OCI-LY1 (cell line): ENCODE data around the gene SLC25A11.
A peak's percentile ranks its signal among the peaks of the same experiment; 100 is the strongest.

Experiments
- H2AFZ ChIP-seq: fragments of 200-600 bp; sonication (generic), shearing (Covaris generic); 2 replicates; pipeline ENCODE4 v1.6.0; 2014; ENCODE audit warnings: antibody characterized with exemption, mild to moderate bottlenecking, low read length
- H3F3A ChIP-seq: fragments of 200-600 bp; sonication (generic), shearing (Covaris generic); 2 replicates; pipeline ENCODE4 v1.6.0; 2014; ENCODE audit warnings: mild to moderate bottlenecking, antibody characterized with exemption, low read length, moderate library complexity; ENCODE audit not compliant: insufficient read depth
- H3K27ac ChIP-seq: fragments of 200-600 bp; sonication (generic); 2 replicates; pipeline ENCODE4 v1.5.1; 2014; ENCODE audit warnings: low read length, mixed run types, mild to moderate bottlenecking, low read depth; ENCODE audit not compliant: poor library complexity, severe bottlenecking
- H3K27me3 ChIP-seq: fragments of 200-600 bp; sonication (generic); 2 replicates; pipeline ENCODE4 v1.6.0; 2014; ENCODE audit warnings: antibody characterized with exemption, mild to moderate bottlenecking, low read length, moderate library complexity; ENCODE audit not compliant: insufficient read depth
- H3K36me3 ChIP-seq: fragments of 200-600 bp; sonication (generic); 2 replicates; pipeline ENCODE4 v1.6.1; 2014; ENCODE audit warnings: mild to moderate bottlenecking, antibody characterized with exemption, low read length, moderate library complexity, mixed read lengths; ENCODE audit not compliant: insufficient read depth
- H3K4me1 ChIP-seq: fragments of 200-600 bp; sonication (generic); 2 replicates; pipeline ENCODE4 v1.5.1; 2014; ENCODE audit warnings: mild to moderate bottlenecking, low read length, moderate library complexity; ENCODE audit not compliant: insufficient read depth, severe bottlenecking
- H3K4me2 ChIP-seq: fragments of 200-600 bp; sonication (generic), shearing (Covaris generic); 2 replicates; pipeline ENCODE4 v1.6.1; 2014; ENCODE audit warnings: low read length
- H3K4me3 ChIP-seq: fragments of 200-600 bp; sonication (generic); 2 replicates; pipeline ENCODE4 v1.5.1; 2014; ENCODE audit warnings: low read length, low read depth, mild to moderate bottlenecking, mixed read lengths; ENCODE audit not compliant: poor library complexity, severe bottlenecking
- H3K79me2 ChIP-seq: fragments of 200-600 bp; shearing (Covaris generic); 2 replicates; pipeline ENCODE4 v1.6.1; 2016; ENCODE audit warnings: mixed run types, low read length, mixed read lengths; ENCODE audit not compliant: insufficient read depth
- H3K9ac ChIP-seq: fragments of 200-600 bp; sonication (generic), shearing (Covaris generic); 2 replicates; pipeline ENCODE4 v1.6.1; 2014; ENCODE audit warnings: mild to moderate bottlenecking, low read length, mixed read lengths
- H3K9me2 ChIP-seq: fragments of 200-600 bp; sonication (generic), shearing (Covaris generic); 2 replicates; pipeline ENCODE4 v1.6.1; 2014; ENCODE audit warnings: low read depth, mild to moderate bottlenecking, low read length, mixed read lengths
- H3K9me3 ChIP-seq: fragments of 200-600 bp; shearing (Covaris generic); 2 replicates; pipeline ENCODE4 v1.6.1; 2014; ENCODE audit warnings: low read length, mixed read lengths
- H4K20me1 ChIP-seq: fragments of 200-600 bp; sonication (generic), shearing (Covaris generic); 2 replicates; pipeline ENCODE4 v1.6.0; 2016; ENCODE audit warnings: mild to moderate bottlenecking, low read length; ENCODE audit not compliant: insufficient read depth
- CTCF ChIP-seq: fragments of 200-600 bp; sonication (generic), shearing (Covaris generic); IDR thresholded peaks from 2 replicates; pipeline ENCODE4 v1.5.1; 2017; ENCODE audit warnings: mild to moderate bottlenecking, antibody characterized with exemption, low read length, moderate library complexity, mixed read lengths
- EZH2 ChIP-seq: fragments of 200-600 bp; sonication (generic), shearing (Covaris generic); IDR thresholded peaks from 2 replicates; pipeline ENCODE4 v1.8.0; 2017; ENCODE audit warnings: borderline replicate concordance, mixed run types, mild to moderate bottlenecking, antibody characterized with exemption, low read length, moderate library complexity, mixed read lengths

Gene SLC25A11

GRCh38 chr17:4939546-4939795 is 375 bp downstream of the SLC25A11 start:
- H3K4me2 ChIP-seq = peak overlapping the region; percentile 84
- H3K4me1 ChIP-seq = peaks cover 48% of the 10 kb centered on the region
- H3K36me3 ChIP-seq = peaks cover 66% of the 10 kb centered on the region
- H3K79me2 ChIP-seq = peaks cover 16% of the 10 kb centered on the region; the same call in 1 of the 2 replicates
- peak overlapping the region; percentile 98 for H3K9ac ChIP-seq
- no peak overlapping the region for H2AFZ ChIP-seq
- no peaks in the 10 kb centered on the region for H3K9me3 ChIP-seq
- H3K4me3 ChIP-seq = peak overlapping the region; percentile 85
- H3K27me3 ChIP-seq = no peaks in the 10 kb centered on the region
- H3K27ac ChIP-seq = peak overlapping the region; percentile 85
- no peaks in the 10 kb centered on the region for H4K20me1 ChIP-seq
- no peaks in the 10 kb centered on the region for H3K9me2 ChIP-seq
- peaks cover 8% of the 10 kb centered on the region for H3F3A ChIP-seq
- TF ChIP-seq EZH2 = no peak
- no peak for TF ChIP-seq CTCF

GRCh38 chr17:4938688-4939545 is 929 bp downstream of the SLC25A11 start:
- Histone ChIP-seq H3K9me2 (no peaks in the 10 kb centered on the region), H3K36me3 (peaks cover 61% of the 10 kb centered on the region), H3K9me3 (no peaks in the 10 kb centered on the region), H3K4me2 (peak overlapping the region; percentile 84), H2AFZ (no peak overlapping the region), H3K79me2 (peaks cover 16% of the 10 kb centered on the region; the same call in 1 of the 2 replicates), H3K9ac (peak overlapping the region; percentile 98), H3K27ac (peak overlapping the region; percentile 85), H3K4me1 (peaks cover 45% of the 10 kb centered on the region), H3F3A (peaks cover 4% of the 10 kb centered on the region; the same call in 1 of the 2 replicates), H4K20me1 (no peaks in the 10 kb centered on the region), H3K4me3 (peak overlapping the region; percentile 85), H3K27me3 (no peaks in the 10 kb centered on the region)
- TF ChIP-seq EZH2 (no peak), CTCF (no peak; the same call in 1 of the 2 replicates)

- no peaks in the 10 kb centered on the region for H3F3A ChIP-seq
- peak overlapping the region; percentile 85 for H3K4me3 ChIP-seq
- peaks cover 53% of the 10 kb centered on the region for H3K36me3 ChIP-seq
- no peaks in the 10 kb centered on the region for H3K27me3 ChIP-seq
- H3K9me2 ChIP-seq = no peaks in the 10 kb centered on the region
- H3K4me1 ChIP-seq = peaks cover 36% of the 10 kb centered on the region
- H3K27ac ChIP-seq = no peak overlapping the region
- peak overlapping the region; percentile 84 for H3K4me2 ChIP-seq
- no peaks in the 10 kb centered on the region for H4K20me1 ChIP-seq
- H2AFZ ChIP-seq = no peak overlapping the region
- H3K9me3 ChIP-seq = no peaks in the 10 kb centered on the region
- peak overlapping the region; percentile 98; the same call in 1 of the 2 replicates for H3K9ac ChIP-seq
- peaks cover 16% of the 10 kb centered on the region; the same call in 1 of the 2 replicates for H3K79me2 ChIP-seq
- no peak for TF ChIP-seq EZH2
- no peak for TF ChIP-seq CTCF
Observed at GRCh38 chr17:4938069-4938491, 1.8 kb downstream of the SLC25A11 start.
